HuH-7.5 (cell line): Measurements from ENCODE around the gene MMP2.
A peak's percentile ranks its signal among the peaks of the same experiment; 100 is the strongest.

ENCODE experiments used
- DNase-seq: peaks from one replicate; pipeline ENCODE4 v3.0.0; 2011; ENCODE audit warnings: low spot score

Gene MMP2

DNA sequence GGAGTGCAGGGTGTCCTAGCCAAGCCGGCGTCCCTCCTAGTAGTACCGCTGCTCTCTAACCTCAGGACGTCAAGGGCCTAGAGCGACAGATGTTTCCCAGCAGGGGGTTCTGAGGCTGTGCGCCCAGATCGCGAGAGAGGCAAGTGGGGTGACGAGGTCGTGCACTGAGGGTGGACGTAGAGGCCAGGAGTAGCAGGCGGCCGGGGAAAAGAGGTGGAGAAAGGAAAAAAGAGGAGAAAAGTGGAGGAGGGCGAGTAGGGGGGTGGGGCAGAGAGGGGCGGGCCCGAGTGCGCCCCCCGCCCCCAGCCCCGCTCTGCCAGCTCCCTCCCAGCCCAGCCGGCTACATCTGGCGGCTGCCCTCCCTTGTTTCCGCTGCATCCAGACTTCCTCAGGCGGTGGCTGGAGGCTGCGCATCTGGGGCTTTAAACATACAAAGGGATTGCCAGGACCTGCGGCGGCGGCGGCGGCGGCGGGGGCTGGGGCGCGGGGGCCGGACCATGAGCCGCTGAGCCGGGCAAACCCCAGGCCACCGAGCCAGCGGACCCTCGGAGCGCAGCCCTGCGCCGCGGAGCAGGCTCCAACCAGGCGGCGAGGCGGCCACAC is at the start of gene MMP2:
MMP2 (plus strand) TSS at position 372 of the 603 bp plus-strand sequence. CDS start 282 bp downstream, outside the sequence.
- no peak for DNase-seq

DNA sequence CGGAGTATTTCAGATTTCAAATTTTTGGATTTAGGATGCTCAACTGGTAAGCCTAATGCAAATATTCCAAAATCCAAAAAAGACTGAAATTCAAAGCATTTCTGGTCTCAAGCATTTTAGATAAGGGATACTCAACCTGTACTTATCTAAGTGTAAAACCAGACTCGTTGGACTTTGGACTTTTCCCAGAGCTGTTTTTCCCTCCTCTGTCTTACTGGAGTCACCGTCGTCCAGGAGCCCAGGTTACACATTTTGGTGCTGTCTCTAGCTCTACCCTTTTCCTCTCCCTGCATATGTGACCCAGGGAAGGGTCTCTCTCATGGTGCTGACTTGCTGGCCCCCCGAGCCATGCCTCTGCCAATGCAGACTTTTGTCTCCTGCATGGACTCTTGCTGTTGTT is 46.0 kb upstream of the MMP2 start:
- no peak for DNase-seq

DNA sequence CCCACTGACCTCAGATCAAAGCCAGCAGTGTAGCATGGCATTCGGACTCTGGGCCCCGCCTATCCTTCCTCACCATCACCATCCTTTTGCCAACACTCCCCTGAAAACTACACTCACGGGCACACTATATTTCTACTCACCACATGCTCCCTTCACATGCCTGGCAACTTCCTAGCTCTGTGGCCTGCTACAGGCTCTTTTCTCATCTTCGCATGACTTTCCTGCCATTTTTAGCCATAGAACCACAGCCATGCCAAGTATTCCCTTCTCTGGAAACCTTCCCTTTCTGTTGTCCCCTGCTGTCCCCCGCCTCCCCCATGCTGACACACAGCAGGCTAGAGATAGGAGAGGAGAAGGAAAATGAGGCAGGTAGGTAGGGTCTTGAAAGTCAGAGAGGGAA is 45.5 kb upstream of the MMP2 start:
- DNase-seq: no peak

DNA sequence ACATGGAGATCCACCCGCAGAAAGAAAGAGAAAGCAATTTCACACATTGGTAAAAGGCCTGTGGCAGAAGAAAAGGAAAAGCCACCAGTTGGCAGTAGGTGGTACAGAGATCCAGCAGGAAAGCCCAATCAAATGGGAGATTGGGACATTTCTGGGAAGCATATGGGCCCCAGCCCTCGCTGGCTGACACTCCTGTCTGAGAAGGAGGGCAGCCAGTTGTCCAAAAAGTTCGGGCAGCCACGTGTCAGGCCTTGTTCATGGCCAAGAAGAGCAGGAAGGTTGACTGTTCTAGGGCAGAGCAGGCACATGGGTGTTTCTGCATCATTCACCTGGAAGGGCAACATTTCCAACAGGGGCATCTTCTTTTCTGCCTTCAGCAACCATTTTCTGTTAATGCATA is 45.0 kb upstream of the MMP2 start:
- DNase-seq: no peak

DNA sequence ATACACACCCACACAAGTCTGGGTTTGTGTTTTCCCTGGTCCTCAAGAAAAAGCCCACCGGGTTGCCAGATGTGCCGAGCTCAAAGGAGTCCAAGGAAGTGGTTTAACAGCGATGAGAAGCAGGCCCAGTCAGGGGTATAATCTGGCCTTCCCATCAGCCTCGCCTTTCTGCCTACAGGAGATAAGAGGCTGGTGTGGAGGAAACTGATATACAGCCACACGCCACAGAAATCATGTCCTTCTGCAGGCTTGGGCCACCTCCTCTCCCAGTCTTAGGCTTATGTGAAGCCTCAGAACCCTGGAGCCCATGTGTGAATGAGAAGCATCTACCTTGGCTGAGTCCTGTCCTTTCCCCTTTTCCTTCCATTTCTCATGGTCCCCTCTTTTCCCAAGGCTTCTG is 43.6 kb upstream of the MMP2 start:
- no peak for DNase-seq

DNA sequence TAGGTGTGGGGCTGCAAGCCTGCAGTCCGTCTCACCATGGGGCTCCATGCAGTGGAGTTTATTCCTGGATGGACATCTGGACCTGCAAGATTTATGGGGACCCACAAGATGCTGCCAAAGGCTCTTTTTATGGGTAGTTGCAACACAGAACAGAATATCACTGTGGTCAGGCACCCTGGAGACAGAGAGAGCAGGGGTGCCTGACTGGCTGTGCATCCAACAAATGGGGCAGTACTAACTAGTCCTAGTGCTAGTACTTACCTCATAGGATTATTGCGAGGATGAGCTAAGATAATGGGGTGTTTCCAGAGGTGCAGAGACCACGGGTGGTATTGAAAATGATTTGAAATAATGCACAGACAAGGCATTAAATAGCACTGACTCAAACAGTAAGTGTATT is 42.4 kb upstream of the MMP2 start:
- DNase-seq: no peak

DNA sequence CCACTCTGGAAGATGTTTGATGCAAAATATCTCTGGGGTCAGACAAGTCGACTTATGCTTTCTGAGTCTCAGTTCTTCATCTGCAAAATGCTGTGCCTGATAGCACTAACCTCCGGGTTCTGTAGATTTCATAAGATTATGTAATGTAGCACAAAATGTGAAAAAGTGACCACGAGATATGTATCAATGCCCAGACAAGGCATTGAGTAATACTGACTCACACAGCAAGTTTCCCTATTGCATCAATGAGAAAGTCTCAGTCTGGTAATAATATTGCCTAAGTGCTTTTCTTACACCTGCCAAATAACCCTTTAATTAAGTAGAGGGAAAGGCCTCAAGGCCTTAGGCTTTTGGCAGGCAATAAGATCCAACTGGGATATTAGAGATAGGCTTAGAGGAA is 41.4 kb upstream of the MMP2 start:
- DNase-seq: no peak

DNA sequence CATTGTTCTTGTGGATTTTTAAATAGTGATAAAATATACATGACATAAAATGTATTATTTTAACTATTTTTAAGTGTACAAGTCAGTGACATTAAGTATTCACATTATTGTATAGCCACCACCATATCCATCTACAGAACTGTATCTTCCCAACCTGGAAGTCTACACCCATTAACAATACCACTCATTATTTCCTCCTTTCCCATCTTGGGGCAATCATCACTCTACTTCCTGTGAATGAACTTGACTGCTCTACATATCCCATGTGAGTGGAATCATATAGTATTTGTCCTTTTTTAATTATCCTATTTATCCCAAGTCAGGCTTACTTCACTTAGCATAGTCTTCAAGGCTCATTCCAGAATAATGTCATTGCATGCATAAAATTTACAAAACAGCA is 40.7 kb upstream of the MMP2 start:
- no peak for DNase-seq

DNA sequence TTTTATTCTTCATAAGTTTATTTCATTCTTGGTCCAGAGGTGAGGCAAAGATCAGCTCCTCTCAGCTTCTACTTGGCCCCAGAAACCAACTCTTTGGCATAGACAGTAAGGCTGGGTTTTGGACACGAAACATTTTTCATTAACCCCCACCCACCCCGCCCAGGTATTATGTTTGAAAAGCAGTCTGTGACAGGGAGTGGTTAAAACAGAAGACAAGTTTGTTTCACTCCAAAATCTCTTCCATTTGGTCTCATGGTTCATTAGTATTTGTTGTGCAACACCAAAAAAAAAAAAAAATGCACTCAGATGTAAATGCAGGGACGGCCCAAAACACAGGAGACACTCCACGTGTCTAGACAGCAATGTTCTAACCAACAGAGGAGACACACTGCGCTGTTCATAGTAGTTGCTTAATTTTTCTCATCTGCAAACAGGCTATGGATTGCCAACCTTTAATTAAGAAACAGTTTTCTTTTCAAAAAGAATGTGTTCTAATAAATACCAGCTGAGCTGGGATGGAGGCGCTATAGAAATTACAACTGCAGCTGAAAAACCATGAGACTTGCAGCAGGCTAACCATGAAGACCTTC is 39.8 kb upstream of the MMP2 start:
- no peak for DNase-seq

DNA sequence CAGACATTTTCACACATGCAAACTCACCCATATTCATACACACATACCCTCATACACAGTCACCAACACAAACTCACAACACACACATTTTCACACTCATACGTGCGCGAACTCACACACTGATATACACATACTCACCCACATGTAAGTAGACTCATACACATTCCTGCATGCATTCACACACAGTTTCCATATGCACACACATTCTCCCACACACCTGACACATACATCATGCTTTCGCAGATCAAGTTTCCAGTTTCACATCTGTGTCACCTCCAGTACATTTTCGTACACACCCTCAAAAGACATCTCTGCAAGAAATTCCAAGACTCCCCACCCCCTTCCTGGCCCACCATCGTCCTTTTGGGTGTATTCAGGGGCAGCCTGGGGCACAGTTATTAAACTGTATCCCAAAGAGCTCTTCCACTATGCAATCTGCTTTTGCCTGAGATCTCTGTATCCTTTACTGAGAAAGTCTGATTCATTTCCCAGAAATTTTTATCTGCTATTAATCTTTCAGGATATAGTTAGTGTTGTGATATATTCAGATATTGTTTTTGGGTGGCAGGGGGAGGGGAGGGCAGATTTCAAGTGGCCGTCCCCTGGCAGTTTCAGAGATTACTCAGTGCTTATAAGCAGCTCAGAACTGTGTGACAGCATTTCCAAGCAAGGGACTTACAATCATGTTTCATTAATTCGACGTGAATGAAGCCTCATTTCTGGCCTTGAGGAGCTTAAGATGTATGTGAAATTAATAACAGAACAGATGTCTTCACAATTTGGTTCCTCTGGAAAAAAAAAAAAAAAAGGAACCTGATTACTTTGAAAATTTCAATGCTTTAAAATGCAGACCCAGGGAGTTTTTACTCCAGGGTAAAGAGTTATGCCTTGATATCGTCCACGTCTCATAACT is 35.3 kb upstream of the MMP2 start:
- DNase-seq: no peak

DNA sequence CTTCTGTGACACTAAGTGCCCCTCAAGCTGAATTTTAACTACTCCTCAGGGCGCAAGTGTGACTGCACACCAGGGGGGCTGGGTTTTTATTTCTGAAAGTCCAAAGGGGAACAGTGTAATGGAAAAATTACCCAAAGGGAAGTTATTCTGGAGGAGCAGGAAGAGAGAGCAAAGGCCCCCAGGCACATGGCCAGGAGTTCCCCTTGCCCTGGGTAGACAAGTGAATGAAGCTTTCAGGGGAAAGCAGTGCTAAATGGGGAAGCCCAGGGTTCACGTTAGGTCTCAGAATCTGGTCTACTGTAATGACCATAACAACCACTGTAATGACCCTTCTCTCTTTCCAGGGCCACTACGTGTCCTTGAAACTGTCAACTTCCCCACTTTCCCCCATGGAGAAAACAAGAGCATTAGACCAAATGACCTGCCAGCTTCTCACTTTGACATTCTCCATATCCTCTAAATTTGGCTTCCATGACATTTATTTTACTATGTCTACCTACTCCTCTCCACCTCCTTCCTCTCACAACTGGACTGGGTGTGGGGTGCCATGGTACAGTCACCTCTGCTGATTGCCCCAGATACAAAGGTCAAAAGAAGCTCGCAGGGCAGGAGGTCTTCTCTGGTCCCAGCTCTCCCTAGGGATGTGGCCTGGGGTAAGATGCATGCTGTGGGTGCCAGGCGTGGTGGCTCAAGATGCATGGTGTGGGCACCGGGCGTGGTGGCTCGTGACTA is 34.1 kb upstream of the MMP2 start:
- no peak for DNase-seq

DNA sequence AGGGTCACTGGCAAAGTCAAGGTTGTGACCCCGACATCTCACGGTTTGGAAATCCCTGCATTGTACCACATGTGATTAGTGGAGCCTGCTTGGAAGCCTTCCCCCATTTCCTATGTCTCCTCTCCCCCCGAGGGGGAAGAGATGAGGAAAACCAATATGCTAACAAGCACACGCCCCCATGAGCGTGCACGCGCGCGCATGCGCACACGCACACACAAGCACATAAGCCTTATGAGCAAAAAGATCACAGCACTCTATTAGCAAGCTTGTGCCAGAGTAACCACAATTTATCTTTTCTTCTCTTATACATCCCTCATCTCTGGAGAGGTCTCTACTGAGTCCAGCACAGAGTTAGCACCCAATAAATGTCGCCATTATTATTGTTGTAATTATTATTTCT is 31.8 kb upstream of the MMP2 start:
- DNase-seq: no peak

DNA sequence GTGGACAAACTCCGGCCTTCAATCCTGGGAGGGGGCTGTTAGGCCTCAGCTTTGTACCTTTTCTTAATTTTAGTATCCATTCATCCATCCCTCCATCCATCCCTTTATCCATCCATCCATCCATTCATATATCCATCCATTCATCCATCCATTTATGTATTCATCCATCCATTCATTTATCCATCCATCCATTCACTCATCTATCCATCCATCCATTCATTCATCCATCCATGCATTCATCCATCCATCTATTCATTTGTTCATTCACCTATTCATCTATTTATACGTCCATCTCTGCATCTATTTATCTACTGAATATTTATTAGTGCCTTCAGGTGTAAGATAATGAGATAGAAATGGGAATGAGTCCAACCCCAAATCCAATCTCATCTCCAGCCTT is 26.0 kb upstream of the MMP2 start:
- DNase-seq: no peak

DNA sequence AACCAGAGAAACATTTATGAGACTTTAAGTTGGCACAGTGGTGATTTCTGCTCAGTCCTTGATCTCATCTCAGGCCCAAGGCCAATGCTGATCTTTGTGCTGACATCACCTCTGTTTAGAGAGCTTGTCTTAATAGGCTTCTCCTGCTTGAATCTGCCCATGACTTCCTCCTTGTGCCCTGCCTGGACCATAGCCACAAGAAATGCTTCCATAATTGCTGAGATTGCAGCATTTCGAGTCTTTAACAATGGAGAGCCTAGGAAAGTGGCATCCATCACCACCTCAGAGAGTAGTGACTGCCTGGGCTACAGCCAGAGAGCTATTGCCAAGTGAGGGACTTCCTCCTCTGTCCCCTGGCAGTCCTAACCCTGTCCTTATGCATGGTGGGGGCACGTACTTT is 25.1 kb upstream of the MMP2 start:
- no peak for DNase-seq

DNA sequence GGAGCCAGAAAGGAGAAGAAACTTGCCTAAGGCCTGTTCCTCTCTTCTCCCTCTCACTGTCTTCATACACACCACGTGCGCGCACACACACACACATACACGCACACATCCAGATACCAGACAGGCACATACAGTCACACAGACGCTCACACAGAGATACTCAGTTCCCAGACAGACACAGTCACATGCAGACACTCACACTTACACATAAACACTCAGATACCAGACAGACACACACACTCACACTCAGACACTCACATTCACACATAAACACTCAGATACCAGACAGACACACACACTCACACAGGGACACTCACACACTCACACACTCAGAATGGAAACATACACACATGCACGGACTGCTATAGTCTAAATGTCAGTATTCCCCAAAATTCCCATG is 24.1 kb upstream of the MMP2 start:
- DNase-seq: no peak

DNA sequence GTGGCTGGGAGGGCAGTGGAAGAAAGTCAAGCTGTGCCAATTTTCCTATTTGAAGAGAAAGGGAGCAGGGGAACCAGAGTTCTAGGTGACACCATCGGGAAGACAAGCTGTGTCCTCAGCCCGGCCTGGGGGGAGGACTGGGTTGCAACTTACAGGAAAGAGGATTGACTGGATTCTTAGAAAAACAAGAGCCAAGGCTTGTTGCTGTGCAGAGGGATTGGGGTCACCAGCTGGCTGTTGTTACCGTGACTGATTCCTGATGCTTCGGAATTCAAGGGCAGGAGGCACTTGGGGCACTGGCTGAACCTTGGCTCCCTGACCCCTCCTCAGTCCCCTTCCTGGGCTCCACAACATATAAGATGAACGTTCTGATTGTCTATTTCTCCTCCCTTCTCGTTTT is 16.8 kb upstream of the MMP2 start:
- DNase-seq: no peak

DNA sequence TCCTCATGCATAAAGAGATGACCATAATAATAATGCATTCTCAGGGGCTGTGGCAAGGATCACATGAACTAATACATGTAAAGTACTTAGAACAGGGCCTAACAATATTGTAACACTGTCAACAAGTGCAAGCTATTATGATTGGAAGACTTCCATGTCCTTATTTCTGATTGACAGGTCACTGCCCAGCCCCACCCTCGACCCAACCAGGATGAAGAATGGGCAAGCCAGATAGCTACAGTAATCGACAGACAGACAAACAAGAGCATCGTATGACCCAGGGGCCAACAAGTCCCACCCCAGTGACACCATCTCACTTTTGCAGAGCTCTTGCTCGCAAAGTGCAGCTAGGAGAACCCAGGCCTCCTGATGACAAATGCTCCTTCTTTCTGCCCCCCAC is 14.6 kb upstream of the MMP2 start:
- DNase-seq: no peak

DNA sequence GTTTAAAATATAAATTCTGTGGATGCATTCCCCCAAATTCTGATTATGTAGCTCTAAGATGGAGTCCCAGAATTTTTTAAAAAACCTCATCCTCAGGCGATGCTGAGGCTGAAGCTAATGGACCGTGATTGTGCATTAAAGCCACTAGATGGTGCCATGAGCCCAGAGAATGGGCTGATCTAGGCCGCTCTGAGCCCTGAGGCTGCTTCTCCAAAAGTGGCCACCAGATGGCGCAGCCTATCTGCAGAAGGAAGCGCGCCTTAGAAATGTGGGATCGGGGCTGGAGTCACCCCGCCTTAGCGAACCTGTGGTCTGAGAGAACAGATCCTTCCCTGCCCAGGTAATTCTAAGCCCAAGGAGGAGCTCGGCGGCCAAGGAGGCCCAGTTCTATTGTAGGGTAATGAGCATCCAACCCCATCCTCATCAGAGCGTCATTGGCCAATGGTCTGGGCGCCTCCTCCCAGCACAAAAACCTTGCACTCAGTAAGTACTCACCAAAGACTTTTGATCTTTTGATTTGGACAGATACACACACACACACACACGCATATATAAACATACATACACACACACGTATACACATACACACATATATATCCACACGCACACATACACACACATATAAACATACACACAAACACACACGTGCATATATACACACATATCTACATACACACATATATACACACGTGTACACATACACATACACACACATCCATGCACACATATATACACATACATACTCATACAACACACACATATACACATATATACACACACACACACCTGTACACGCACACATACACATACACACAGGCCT is 13.7 kb upstream of the MMP2 start:
- DNase-seq: peak; percentile 59

DNA sequence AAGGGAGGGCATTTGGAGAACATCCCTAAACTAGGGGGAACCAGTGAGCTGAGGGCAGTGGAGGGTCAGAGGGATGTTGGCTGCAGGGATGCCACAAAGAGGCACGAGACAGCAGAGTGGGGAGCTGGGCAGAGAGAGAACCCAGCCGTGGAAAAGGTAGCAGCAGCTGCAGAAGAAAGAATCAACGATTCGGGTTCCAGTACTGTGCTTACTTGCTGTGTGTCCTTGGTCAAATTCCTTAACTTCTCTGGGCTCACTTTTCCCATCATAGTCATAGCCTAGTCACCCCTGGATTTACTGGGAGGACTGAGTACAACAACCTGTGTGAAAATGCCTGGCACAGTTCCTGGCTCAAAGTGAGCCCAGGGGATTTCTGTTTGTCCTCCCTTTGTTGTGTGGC is 12.8 kb upstream of the MMP2 start:
- no peak for DNase-seq

DNA sequence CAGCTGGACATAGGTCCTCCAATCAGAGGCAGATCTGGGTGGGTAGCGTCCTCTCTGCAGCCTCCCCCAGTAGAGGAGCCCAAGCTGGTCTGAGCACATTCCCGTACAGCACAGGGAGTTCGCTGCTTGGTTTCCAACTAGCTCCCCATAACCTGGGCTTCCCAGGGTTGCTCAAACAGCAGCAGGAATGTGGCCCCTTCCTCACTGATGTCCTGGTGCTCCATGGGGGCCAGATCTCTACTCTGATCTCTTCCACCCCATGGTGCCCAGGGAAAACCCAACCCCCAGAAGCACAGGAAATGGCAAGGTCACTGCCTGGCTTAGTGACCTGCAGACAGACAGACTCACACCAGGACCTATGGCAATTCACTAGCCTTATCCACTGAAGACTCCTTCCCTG is 11.1 kb upstream of the MMP2 start:
- no peak for DNase-seq

DNA sequence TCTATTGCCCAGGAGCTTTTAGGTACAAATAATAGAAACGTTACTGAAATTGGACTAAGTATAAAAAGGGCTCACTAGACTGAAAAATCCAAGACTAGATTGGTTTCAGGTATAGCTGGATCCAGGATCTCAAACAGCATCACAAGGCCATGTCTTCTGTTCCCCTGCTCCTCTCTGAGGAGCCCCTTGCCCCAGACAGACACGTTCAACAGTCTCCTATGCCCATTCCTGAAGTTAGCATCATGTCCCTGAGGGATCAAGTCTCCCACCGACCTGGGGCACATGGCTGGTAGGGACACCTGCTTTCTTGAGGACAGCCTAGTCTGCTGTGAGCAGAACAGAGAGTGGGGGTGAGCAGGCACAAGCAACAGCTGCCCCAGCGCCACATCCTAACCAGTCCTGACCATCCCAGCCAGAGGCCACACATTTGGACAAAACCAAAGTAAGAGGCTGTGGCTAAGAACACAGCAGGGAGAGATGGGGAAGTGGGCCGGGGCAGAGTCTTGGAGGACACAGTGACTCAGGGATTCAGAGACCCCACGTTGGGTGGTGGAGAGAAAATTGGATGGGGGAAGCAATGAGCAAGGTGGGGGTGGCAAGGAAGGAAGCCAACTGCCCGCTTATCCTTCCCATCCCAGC is 10.5 kb upstream of the MMP2 start:
- DNase-seq: no peak
